Astrocyte of the cerebellum (primary cell): ENCODE results near the gene TRPT1.

Experiments
- DNase-seq: peaks from one replicate; pipeline ENCODE4 v3.0.0-alpha.2; 2011; ENCODE audit warnings: low read depth
- H3K4me3 ChIP-seq: 2 replicates; pipeline ENCODE4 v1.5.1; 2011; ENCODE audit warnings: mild to moderate bottlenecking, low read depth, low read length, moderate library complexity
- CTCF ChIP-seq: IDR thresholded peaks from 2 replicates; pipeline ENCODE4 v1.5.1; 2012; ENCODE audit warnings: low read length, low read depth, moderate library complexity, mild to moderate bottlenecking; ENCODE audit errors: missing control alignments
- in situ Hi-C: cut with HindIII; loops from 2 replicates; pipeline ENCODE4 v1.10.0; 2017; ENCODE audit warnings: low sequenced_read_pairs

TRPT1 gene

GRCh38 chr11:64258946-64259532 lies 33.1 kb upstream of the TRPT1 start:
- H3K4me3 ChIP-seq, result no peak overlapping the region
- no peak for DNase-seq
- TF ChIP-seq CTCF, result no peak
- in situ Hi-C loops, result no loop called here

GRCh38 chr11:64258356-64258755 lies 32.4 kb upstream of the TRPT1 start:
- TF ChIP-seq CTCF, result no peak
- no peak for DNase-seq
- in situ Hi-C loops, result no loop called here
- no peak overlapping the region for H3K4me3 ChIP-seq

GRCh38 chr11:64256300-64256699 lies 30.3 kb upstream of the TRPT1 start:
- TF ChIP-seq CTCF, result no peak
- H3K4me3 ChIP-seq, result no peak overlapping the region
- in situ Hi-C loops, result no loop called here
- DNase-seq, result no peak

- DNase-seq, result no peak
- TF ChIP-seq CTCF, result no peak
- no peak overlapping the region for H3K4me3 ChIP-seq
- in situ Hi-C loops, result no loop called here
These were observed 29.4 kb upstream of the TRPT1 start for GRCh38 chr11:64255135-64256128.

GRCh38 chr11:64254326-64254725 lies 28.3 kb upstream of the TRPT1 start:
- no peak overlapping the region for H3K4me3 ChIP-seq
- in situ Hi-C loops, result no loop called here
- no peak for TF ChIP-seq CTCF
- no peak for DNase-seq

GRCh38 chr11:64253481-64253880 lies 27.5 kb upstream of the TRPT1 start:
- H3K4me3 ChIP-seq, result no peak overlapping the region
- no peak for DNase-seq
- TF ChIP-seq CTCF, result no peak
- in situ Hi-C loops, result no loop called here
